SW 1271 (cell line): ENCODE measurements around the gene DAB2IP.

Experiments used
- DNase-seq, 2 experiments: peaks; one replicate each; lab custom pipeline; 2025; lab: John Stamatoyannopoulos, UW

The DAB2IP gene

GRCh38 chr9:121645003-121645402 is 6.4 kb upstream of the DAB2IP start:
- DNase-seq = no peak

GRCh38 chr9:121645853-121646807 is 5.3 kb upstream of the DAB2IP start:
- DNase-seq = no peak

- no peak for DNase-seq
Measured at GRCh38 chr9:121646992-121647391, 4.4 kb upstream of the DAB2IP start.

GRCh38 chr9:121648172-121648571 is 3.3 kb upstream of the DAB2IP start:
- DNase-seq = no peak

- no peak for DNase-seq
Measured at GRCh38 chr9:121648799-121649198, 2.6 kb upstream of the DAB2IP start.

- DNase-seq = no peak
Measured at GRCh38 chr9:121649476-121650216, 1.8 kb upstream of the DAB2IP start.

- DNase-seq = no peak
Measured at GRCh38 chr9:121650217-121651007, 1.0 kb upstream of the DAB2IP start.

GRCh38 chr9:121651008-121651294 is 483 bp upstream of the DAB2IP start:
- DNase-seq = no peak

GRCh38 chr9:121652021-121652837 is 795 bp downstream of the DAB2IP start:
- no peak for DNase-seq

- no peak for DNase-seq
Measured at GRCh38 chr9:121652838-121653231, 1.4 kb downstream of the DAB2IP start.

GRCh38 chr9:121654499-121655140 is 3.2 kb downstream of the DAB2IP start:
- no peak for DNase-seq

- no peak for DNase-seq
Measured at GRCh38 chr9:121655231-121655755, 3.9 kb downstream of the DAB2IP start.

GRCh38 chr9:121656941-121657470 is 5.6 kb downstream of the DAB2IP start:
- DNase-seq = no peak

GRCh38 chr9:121658166-121658565 is 6.7 kb downstream of the DAB2IP start:
- no peak for DNase-seq

- no peak for DNase-seq
Measured at GRCh38 chr9:121658591-121658990, 7.2 kb downstream of the DAB2IP start.

- no peak for DNase-seq
Measured at GRCh38 chr9:121660367-121660766, 8.9 kb downstream of the DAB2IP start.

GRCh38 chr9:121660876-121661275 is 9.4 kb downstream of the DAB2IP start:
- DNase-seq = no peak

- DNase-seq = no peak
Measured at GRCh38 chr9:121661328-121661727, 9.9 kb downstream of the DAB2IP start.

- DNase-seq = no peak
Measured at GRCh38 chr9:121662359-121662758, 10.9 kb downstream of the DAB2IP start.

GRCh38 chr9:121662891-121663580 is 11.6 kb downstream of the DAB2IP start:
- DNase-seq = no peak
